ENCODE results near the gene MDM1.

The MDM1 gene

DNA sequence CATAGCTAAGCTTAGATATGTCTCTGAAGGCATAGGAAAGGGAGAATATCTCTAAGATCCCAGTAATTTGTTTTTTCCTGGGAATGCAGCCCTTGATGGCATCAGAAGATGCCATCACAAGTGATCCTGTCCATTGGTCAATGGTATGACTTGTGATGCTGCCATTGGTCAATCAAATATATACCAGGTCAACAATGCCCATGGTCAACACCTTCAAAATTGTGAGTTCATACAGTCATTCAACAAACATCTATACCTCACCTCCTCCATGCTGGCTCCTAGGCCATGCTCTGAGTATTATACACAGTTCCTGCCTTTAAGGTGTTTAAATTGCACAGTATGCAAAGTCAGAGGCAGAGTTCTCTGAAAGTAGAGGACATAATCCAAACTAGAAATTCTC lies 59.4 kb downstream of the MDM1 start:
- no peak overlapping the region for H3K4me3 ChIP-seq (ENCODE audit: low read depth, low read length)
- H2AFZ ChIP-seq (ENCODE audit: low read length, unreplicated experiment) = no peak overlapping the region
- no peaks in the 10 kb centered on the region for H3K36me3 ChIP-seq (ENCODE audit: insufficient read depth, low read length)
- H3K79me2 ChIP-seq (ENCODE audit: control insufficient read depth, insufficient read depth, low read length, unreplicated experiment) = no peaks in the 10 kb centered on the region
- peaks cover 9% of the 10 kb centered on the region for H3K4me1 ChIP-seq (ENCODE audit: control insufficient read depth, insufficient read depth, low read length, unreplicated experiment)
- no peak overlapping the region for H3K27ac ChIP-seq (ENCODE audit: low read depth, low read length)
- H3K27me3 ChIP-seq (ENCODE audit: insufficient read depth, low read length) = no peaks in the 10 kb centered on the region

DNA sequence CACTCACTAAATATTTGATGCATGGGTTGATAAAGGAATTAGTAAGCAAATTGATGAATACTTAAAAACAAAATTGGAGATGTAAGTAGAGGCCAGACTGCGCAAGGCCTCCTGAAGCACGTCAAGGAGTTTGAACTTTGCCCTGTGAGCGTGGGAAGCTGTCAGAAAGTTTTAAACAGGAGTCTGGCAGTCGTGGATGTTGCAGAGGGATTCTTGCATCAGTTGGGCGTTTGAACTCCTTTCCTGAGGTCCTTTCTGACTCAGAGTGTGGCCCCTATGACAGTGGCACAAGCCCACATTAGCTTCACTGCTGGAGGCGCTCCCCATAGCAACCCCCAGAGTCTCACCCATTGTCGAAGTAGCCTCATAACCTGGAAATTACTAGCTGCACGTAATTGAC lies 60.8 kb downstream of the MDM1 start:
- no peak overlapping the region for H3K27ac ChIP-seq (ENCODE audit: low read depth, low read length)
- no peak overlapping the region for H2AFZ ChIP-seq (ENCODE audit: low read length, unreplicated experiment)
- peaks cover 18% of the 10 kb centered on the region for H3K4me1 ChIP-seq (ENCODE audit: control insufficient read depth, insufficient read depth, low read length, unreplicated experiment)
- no peak overlapping the region for H3K4me3 ChIP-seq (ENCODE audit: low read depth, low read length)
- H3K79me2 ChIP-seq (ENCODE audit: control insufficient read depth, insufficient read depth, low read length, unreplicated experiment) = no peaks in the 10 kb centered on the region
- no peaks in the 10 kb centered on the region for H3K27me3 ChIP-seq (ENCODE audit: insufficient read depth, low read length)
- H3K36me3 ChIP-seq (ENCODE audit: insufficient read depth, low read length) = no peaks in the 10 kb centered on the region

DNA sequence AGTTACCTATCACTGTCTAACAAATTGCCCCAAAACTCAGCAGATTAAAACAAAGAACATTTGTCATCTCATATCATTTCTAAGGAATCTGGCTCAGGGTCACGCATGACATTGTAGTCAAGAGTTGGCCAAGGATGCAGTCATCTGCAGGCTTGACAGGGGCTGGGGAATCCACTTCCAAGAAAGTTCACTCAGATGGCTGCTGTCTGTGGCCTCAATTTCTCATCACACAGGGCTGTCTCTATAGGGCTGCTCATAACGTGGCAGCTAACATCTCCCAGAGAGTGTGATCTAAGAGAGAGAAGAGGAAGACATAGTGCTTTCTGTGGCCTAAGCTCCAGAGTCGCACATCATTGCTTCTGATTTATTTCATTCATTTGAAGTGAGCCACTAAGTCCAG lies 61.8 kb downstream of the MDM1 start:
- Histone ChIP-seq H3K36me3 (ENCODE audit: insufficient read depth, low read length) (no peaks in the 10 kb centered on the region), H2AFZ (ENCODE audit: low read length, unreplicated experiment) (no peak overlapping the region), H3K79me2 (ENCODE audit: control insufficient read depth, insufficient read depth, low read length, unreplicated experiment) (no peaks in the 10 kb centered on the region), H3K4me3 (ENCODE audit: low read depth, low read length) (no peak overlapping the region), H3K27me3 (ENCODE audit: insufficient read depth, low read length) (no peaks in the 10 kb centered on the region), H3K4me1 (ENCODE audit: control insufficient read depth, insufficient read depth, low read length, unreplicated experiment) (peaks cover 25% of the 10 kb centered on the region), H3K27ac (ENCODE audit: low read depth, low read length) (no peak overlapping the region)

DNA sequence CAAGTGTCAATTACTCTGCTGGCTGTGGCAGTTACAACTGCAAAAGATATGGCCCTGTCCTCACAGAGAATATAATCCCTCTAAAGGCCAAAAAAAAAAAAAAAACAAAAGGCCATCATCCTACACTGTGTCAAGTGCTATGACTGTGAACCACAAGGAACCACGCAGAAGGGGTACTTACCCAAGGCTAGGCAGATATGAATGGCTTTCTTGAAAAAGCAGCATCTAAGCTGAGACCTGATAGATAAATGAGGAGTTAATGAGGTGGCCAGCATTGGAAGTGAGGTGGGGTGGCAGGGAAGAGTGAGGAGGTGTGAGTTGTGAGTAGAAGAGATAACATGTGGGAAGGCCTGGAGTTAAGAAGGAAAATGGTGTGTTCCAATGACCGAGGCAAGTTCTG lies 62.4 kb downstream of the MDM1 start:
- H3K79me2 ChIP-seq (ENCODE audit: control insufficient read depth, insufficient read depth, low read length, unreplicated experiment) = no peaks in the 10 kb centered on the region
- H3K27ac ChIP-seq (ENCODE audit: low read depth, low read length) = no peak overlapping the region
- H3K4me1 ChIP-seq (ENCODE audit: control insufficient read depth, insufficient read depth, low read length, unreplicated experiment) = peaks cover 30% of the 10 kb centered on the region
- no peaks in the 10 kb centered on the region for H3K27me3 ChIP-seq (ENCODE audit: insufficient read depth, low read length)
- no peak overlapping the region for H2AFZ ChIP-seq (ENCODE audit: low read length, unreplicated experiment)
- no peak overlapping the region for H3K4me3 ChIP-seq (ENCODE audit: low read depth, low read length)
- H3K36me3 ChIP-seq (ENCODE audit: insufficient read depth, low read length) = no peaks in the 10 kb centered on the region

DNA sequence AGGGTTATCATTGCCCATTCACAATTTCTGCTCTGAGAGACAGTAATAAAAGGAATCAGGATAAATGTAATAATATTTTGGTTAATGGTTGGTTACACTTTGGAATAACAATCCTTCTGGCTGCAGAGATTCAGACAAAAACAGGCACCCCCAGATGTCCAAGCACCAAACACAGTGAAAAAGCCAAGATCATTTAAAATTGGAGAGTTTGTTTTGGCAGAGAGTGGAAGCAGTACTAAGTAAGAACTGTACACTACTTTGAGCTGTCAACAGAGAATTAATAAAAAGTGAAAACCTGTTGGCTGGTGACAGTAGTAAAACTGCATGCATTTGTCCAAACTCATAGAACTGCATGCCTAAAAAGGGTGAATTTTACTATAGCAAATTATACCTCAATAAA lies 63.2 kb downstream of the MDM1 start:
- H3K4me1 ChIP-seq (ENCODE audit: control insufficient read depth, insufficient read depth, low read length, unreplicated experiment) = peaks cover 32% of the 10 kb centered on the region
- H3K27me3 ChIP-seq (ENCODE audit: insufficient read depth, low read length) = no peaks in the 10 kb centered on the region
- H3K36me3 ChIP-seq (ENCODE audit: insufficient read depth, low read length) = no peaks in the 10 kb centered on the region
- H2AFZ ChIP-seq (ENCODE audit: low read length, unreplicated experiment) = no peak overlapping the region
- H3K27ac ChIP-seq (ENCODE audit: low read depth, low read length) = 0 out of 2 replicates have a peak overlapping the region, but pooled peaks have one; percentile 72
- no peak overlapping the region for H3K4me3 ChIP-seq (ENCODE audit: low read depth, low read length)
- no peaks in the 10 kb centered on the region for H3K79me2 ChIP-seq (ENCODE audit: control insufficient read depth, insufficient read depth, low read length, unreplicated experiment)

DNA sequence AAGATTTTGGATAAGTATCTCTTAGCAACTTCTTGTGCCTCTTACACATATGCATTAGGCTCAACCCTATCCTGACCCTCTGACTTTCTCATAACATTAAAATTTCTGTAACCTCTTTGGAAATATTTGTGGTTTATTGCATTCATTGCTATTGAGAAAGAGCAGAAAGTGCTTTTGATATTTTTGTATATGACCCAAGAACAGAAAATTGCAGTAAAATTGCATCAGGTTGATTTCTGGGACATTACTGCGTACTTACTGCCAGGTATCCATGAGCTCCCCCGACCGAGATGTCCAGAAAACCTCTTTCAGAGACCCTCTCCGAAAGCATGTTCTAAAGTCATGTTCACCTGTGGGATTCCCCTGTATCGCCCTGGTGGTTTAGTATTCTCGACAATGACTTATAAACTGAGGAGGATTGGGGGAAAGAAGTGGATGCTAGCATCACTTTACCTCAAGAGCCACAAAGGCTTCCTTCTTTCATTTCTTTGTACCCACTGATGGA lies 64.2 kb downstream of the MDM1 start:
- H3K79me2 ChIP-seq (ENCODE audit: control insufficient read depth, insufficient read depth, low read length, unreplicated experiment) = no peaks in the 10 kb centered on the region
- H3K4me3 ChIP-seq (ENCODE audit: low read depth, low read length) = no peak overlapping the region
- no peak overlapping the region for H2AFZ ChIP-seq (ENCODE audit: low read length, unreplicated experiment)
- peaks cover 36% of the 10 kb centered on the region for H3K4me1 ChIP-seq (ENCODE audit: control insufficient read depth, insufficient read depth, low read length, unreplicated experiment)
- no peaks in the 10 kb centered on the region for H3K27me3 ChIP-seq (ENCODE audit: insufficient read depth, low read length)
- peak overlapping the region; percentile 72 for H3K27ac ChIP-seq (ENCODE audit: low read depth, low read length)
- H3K36me3 ChIP-seq (ENCODE audit: insufficient read depth, low read length) = no peaks in the 10 kb centered on the region

DNA sequence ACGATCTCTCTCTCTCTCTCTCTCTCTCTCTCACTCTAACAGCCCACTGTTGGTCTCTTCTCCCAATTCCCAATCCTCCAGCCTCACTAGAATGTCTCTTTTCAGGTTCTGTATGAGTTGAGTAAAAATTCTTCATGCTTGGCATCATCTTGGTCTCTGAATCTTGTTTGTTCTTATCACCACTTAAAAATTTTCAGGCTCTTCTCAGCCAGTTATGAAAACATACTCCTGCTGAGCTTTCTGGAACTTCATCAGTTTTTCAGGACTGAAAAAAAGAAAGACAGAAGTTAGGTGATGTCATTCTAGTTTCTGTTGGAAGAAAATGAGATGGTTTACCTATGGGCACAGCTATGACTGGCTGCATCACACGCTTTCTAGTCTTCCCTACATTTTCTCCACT lies 67.3 kb downstream of the MDM1 start:
- Histone ChIP-seq H3K36me3 (ENCODE audit: insufficient read depth, low read length) (no peaks in the 10 kb centered on the region), H3K27ac (ENCODE audit: low read depth, low read length) (peak overlapping the region; percentile 74), H3K4me3 (ENCODE audit: low read depth, low read length) (no peak overlapping the region), H2AFZ (ENCODE audit: low read length, unreplicated experiment) (no peak overlapping the region), H3K27me3 (ENCODE audit: insufficient read depth, low read length) (no peaks in the 10 kb centered on the region), H3K4me1 (ENCODE audit: control insufficient read depth, insufficient read depth, low read length, unreplicated experiment) (peaks cover 51% of the 10 kb centered on the region), H3K79me2 (ENCODE audit: control insufficient read depth, insufficient read depth, low read length, unreplicated experiment) (no peaks in the 10 kb centered on the region)

DNA sequence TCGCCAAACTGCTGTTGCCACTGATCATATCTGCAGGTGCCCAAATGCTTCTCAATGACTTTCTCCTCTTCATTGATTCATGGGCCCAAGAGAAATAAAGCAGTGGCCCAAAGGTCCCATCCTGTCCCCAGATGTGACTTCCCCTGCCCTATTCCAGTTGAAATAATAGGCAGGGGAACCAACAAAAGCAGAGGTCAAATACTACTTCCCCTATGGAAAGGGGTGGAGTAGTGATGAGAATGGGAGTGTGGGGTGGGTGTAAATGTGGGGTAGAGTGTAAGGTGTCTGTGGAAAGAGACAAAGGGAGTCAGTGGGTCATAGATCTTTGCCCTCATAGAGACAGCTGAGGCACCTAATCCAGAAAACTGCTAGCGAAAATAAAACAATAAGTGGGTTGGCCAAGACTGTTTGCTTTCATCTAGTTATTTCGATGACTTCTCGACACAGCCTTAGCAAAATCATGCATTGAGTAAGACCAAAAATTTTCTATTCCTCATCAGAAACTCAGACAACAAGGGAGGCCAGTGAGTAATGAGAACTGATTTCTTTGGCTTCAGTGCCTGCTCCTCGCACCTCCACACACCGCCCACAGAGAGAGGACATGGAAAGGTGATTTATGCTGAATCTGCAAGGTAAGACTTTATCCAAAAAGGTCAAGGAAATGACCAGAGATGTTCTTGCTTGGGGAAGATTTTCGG lies 67.9 kb downstream of the MDM1 start:
- Histone ChIP-seq H3K4me3 (ENCODE audit: low read depth, low read length) (no peak overlapping the region), H3K36me3 (ENCODE audit: insufficient read depth, low read length) (no peaks in the 10 kb centered on the region), H2AFZ (ENCODE audit: low read length, unreplicated experiment) (no peak overlapping the region), H3K27me3 (ENCODE audit: insufficient read depth, low read length) (no peaks in the 10 kb centered on the region), H3K79me2 (ENCODE audit: control insufficient read depth, insufficient read depth, low read length, unreplicated experiment) (no peaks in the 10 kb centered on the region), H3K4me1 (ENCODE audit: control insufficient read depth, insufficient read depth, low read length, unreplicated experiment) (peaks cover 56% of the 10 kb centered on the region), H3K27ac (ENCODE audit: low read depth, low read length) (peak overlapping the region; percentile 74)

DNA sequence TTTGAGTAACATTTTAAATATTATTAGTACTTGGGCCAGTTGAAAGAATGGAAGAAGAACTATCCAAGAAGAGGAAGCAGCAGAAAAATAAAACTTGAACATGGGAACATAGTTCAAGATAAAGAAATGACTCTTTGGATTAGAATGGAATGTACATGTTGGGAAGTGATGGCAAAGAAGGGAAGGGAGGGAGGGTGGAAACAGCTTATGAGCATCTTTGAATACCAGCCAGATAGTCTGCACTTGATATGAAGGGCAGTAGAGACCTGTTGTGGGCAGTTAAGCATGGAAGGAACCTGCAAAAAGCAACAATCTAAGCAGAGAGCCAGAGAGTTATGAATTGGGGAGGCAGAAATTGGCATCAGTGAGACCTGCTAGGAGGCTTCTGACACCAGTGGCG lies 68.8 kb downstream of the MDM1 start:
- Histone ChIP-seq H3K27me3 (ENCODE audit: insufficient read depth, low read length) (no peaks in the 10 kb centered on the region), H3K36me3 (ENCODE audit: insufficient read depth, low read length) (no peaks in the 10 kb centered on the region), H3K27ac (ENCODE audit: low read depth, low read length) (0 out of 2 replicates have a peak overlapping the region, but pooled peaks have one; percentile 74), H3K4me3 (ENCODE audit: low read depth, low read length) (no peak overlapping the region), H3K4me1 (ENCODE audit: control insufficient read depth, insufficient read depth, low read length, unreplicated experiment) (peaks cover 60% of the 10 kb centered on the region), H3K79me2 (ENCODE audit: control insufficient read depth, insufficient read depth, low read length, unreplicated experiment) (no peaks in the 10 kb centered on the region), H2AFZ (ENCODE audit: low read length, unreplicated experiment) (no peak overlapping the region)

DNA sequence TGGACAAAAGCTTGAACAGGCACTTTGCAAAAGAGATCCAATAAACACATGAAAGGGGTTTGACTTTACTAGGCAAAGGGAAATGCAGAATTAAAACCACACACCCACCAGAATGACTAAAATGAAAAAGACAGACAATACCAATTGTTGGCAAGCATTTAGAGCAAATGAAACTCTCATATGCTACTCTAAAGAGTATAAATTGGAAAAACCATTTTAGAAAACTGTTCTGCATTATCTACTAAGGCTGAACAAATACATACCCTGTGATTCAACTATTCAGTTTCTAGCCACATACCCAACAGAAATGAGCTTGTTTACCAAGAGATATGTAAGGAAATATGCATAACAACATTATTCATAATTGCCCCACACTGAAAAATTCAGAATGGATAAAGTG lies 70.3 kb downstream of the MDM1 start:
- Histone ChIP-seq H3K79me2 (ENCODE audit: control insufficient read depth, insufficient read depth, low read length, unreplicated experiment) (no peaks in the 10 kb centered on the region), H3K36me3 (ENCODE audit: insufficient read depth, low read length) (no peaks in the 10 kb centered on the region), H2AFZ (ENCODE audit: low read length, unreplicated experiment) (no peak overlapping the region), H3K4me1 (ENCODE audit: control insufficient read depth, insufficient read depth, low read length, unreplicated experiment) (peaks cover 45% of the 10 kb centered on the region), H3K4me3 (ENCODE audit: low read depth, low read length) (no peak overlapping the region), H3K27ac (ENCODE audit: low read depth, low read length) (no peak overlapping the region), H3K27me3 (ENCODE audit: insufficient read depth, low read length) (no peaks in the 10 kb centered on the region)

DNA sequence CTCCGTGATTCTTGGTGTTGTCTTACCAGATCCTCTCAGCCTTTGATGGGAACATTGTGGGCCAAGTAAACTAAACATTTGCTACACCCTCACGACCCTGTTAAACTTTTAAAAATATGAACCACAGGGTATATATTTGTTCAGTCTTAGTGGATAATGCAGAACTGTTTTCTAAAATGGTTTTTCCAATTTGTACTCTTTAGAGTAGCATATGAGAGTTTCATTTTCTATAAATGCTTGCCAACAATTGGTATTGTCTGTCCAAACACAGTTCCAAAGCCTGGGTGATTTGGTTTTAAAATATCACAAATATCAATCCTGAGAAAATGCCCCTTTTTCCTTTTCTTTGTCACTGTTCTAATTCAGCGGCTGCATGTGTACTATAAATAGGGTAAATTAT lies 72.0 kb downstream of the MDM1 start:
- Histone ChIP-seq H3K27ac (ENCODE audit: low read depth, low read length) (peak overlapping the region; percentile 77), H3K79me2 (ENCODE audit: control insufficient read depth, insufficient read depth, low read length, unreplicated experiment) (no peaks in the 10 kb centered on the region), H3K36me3 (ENCODE audit: insufficient read depth, low read length) (no peaks in the 10 kb centered on the region)

More for the DNA sequence above, 72.0 kb downstream of the MDM1 start:
- H2AFZ ChIP-seq (ENCODE audit: low read length, unreplicated experiment) = peak overlapping the region; percentile 26
- H3K4me1 ChIP-seq (ENCODE audit: control insufficient read depth, insufficient read depth, low read length, unreplicated experiment) = peaks cover 36% of the 10 kb centered on the region
- H3K27me3 ChIP-seq (ENCODE audit: insufficient read depth, low read length) = no peaks in the 10 kb centered on the region
- H3K4me3 ChIP-seq (ENCODE audit: low read depth, low read length) = no peak overlapping the region
